Measurements from ENCODE around the gene CENPE. TPM values are rescaled to one million over a fixed set of nuclear protein-coding genes. Genes with fewer than 3 reads are reported as not detected.
"Not testable (repeated sequence)": the region's sequence is repeated elsewhere in the genome, so short reads cannot be mapped to it uniquely, and the experiment has no call there.

Gene CENPE, protein sequence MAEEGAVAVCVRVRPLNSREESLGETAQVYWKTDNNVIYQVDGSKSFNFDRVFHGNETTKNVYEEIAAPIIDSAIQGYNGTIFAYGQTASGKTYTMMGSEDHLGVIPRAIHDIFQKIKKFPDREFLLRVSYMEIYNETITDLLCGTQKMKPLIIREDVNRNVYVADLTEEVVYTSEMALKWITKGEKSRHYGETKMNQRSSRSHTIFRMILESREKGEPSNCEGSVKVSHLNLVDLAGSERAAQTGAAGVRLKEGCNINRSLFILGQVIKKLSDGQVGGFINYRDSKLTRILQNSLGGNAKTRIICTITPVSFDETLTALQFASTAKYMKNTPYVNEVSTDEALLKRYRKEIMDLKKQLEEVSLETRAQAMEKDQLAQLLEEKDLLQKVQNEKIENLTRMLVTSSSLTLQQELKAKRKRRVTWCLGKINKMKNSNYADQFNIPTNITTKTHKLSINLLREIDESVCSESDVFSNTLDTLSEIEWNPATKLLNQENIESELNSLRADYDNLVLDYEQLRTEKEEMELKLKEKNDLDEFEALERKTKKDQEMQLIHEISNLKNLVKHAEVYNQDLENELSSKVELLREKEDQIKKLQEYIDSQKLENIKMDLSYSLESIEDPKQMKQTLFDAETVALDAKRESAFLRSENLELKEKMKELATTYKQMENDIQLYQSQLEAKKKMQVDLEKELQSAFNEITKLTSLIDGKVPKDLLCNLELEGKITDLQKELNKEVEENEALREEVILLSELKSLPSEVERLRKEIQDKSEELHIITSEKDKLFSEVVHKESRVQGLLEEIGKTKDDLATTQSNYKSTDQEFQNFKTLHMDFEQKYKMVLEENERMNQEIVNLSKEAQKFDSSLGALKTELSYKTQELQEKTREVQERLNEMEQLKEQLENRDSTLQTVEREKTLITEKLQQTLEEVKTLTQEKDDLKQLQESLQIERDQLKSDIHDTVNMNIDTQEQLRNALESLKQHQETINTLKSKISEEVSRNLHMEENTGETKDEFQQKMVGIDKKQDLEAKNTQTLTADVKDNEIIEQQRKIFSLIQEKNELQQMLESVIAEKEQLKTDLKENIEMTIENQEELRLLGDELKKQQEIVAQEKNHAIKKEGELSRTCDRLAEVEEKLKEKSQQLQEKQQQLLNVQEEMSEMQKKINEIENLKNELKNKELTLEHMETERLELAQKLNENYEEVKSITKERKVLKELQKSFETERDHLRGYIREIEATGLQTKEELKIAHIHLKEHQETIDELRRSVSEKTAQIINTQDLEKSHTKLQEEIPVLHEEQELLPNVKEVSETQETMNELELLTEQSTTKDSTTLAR (N-terminal part only)
- total RNA-seq (2014; rRNA removed; shearing (Covaris generic)), result 22.8 and 38.3 TPM in 2 replicates

DNA sequence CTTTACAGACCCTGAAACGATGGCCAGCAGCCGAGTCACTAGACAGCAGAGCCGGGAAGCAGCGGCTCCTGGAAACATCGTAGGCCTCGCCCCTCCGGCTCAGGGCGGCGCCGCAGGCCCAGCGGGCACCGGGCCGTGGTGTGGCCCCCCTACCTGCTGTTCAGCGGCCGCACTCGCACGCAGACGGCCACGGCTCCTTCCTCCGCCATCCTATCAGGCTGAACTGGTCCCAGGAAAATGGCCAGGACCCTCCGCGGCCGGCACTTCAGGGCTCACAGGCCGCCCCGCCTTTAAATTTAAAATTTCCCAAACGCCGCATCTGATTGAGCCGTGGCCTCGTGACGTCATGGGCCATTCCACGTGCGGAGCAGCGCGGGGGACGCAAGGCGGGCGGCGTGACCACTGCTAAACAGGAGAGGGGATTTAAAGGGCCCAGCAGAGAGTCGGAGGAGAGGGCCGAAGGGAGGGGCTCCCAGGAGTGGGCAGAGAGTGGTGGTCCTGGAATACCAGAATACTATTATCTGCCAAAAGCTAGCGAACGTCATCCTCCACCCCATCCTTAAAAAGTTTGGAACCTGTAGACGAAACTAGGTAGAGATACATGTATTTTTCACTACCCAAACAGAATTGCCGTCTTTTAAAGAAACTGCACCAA is at the start of gene CENPE:
CENPE (minus strand) TSS at position 233 of the 655 bp plus-strand sequence; CDS start at position 209, 24 bp downstream.
- DNase-seq (ENCODE audit: low read depth), result peak; percentile 82

DNA sequence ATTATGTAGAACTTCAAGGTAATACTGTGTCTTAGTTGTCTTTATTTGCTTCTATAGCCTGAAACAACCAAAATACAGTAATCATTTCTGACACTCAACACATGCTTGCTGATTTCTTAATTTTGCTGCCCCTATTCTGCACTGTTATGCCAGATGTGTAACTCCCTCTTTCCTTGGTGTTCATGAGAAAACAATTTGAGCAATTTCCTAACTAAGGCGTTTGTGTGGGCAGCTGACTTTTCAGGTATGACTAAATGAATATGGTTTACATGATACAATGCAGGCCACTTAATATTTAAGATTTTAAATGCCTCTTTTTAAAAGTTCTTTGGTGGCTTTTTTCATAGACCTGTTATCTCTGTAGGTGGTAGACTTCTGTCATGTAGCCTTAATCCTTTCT is 46.1 kb upstream of the CENPE start:
- DNase-seq (ENCODE audit: low read depth), result no peak

DNA sequence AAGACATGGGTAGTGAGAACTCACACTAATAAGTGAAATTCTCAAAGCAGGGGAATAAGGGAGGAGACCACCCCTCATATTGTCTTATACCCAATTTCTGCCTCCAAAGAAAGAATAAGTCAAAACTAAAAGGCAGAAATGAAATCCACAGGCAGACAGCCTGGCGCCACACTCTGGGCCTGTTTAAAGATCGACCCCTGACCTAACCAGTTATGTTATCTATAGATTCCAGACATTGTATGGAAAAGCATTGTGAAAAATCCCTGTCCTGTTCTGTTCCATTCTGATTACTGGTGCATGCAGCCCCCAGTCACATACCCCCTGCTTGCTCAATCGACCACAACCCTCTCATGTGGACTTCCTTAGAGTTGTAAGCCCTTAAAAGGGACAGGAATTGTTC is 32.8 kb upstream of the CENPE start:
- DNase-seq (ENCODE audit: low read depth), result not testable (repeated sequence)

DNA sequence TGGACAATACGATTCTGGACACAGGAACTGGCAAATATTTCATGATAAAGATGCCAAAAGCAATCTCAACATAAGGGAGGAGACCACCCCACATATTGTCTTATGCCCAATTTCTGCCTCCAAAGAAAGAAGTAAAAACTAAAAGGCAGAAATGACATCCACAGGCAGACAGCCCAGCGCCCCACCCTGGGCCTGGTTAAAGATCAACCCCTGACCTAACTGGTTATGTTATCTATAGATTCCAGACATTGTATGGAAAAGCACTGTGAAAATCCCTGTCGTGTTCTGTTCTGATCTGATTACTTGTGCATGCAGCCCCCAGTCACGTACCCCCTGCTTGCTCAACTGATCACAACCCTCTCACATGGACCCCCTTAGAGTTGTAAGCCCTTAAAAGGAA is 25.4 kb upstream of the CENPE start:
- DNase-seq (ENCODE audit: low read depth), result not testable (repeated sequence)

DNA sequence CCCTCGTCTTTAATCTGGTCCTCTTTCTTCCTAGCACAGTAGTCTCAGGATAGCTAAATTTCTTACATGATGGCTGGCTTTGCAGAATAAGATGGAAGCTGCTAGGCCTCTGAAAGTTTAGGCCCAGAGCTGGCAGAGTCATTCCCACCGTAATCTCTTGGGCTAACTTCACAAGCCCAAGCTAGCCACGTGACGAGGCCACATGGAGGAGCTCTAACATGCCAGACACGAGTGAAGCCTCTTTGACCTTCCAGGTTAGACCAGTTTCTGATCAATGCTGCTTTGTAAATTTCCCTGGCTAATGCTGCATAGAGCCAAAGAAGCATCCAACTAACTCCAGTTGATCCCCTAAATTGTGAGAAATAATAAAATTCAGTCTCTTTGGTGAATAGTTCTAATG is 9.5 kb upstream of the CENPE start:
- DNase-seq (ENCODE audit: low read depth), result no peak

DNA sequence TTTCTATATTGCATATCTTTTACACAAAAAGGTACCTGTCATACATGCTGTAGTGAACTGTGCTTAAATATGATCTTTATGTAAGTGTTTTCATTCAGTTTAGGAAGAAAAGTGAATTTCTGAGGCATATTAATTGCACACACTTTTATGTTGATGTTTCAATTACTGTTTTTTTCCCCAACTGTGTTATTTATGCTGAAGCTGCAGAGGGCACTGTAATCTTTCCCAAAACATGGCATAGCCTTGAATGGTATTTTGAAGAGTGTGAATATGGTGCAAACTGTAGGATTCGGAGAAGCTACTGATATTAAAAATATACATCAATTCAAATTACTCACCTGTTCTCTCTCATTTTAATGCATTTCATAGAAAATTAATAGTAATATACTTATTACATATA is 6.0 kb upstream of the CENPE start:
- no peak for DNase-seq (ENCODE audit: low read depth)

DNA sequence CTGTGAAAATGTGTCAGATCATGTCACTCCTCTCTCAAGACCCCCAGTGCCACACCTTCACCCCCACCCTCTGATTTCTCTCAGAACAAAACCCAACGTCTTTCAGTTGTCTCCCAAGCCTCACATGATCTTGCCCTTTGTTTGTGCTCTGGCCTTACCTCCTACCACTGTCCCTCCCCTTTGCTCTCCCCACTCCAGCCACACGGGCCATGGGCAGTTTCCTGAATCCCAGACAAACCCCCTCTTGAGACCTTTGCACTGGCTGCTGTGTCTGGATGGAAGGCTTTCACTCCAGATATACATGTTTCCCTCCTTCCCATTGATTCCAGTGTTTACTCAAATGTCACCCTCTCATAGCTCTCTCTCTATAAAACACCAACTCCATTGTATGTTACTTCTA is 3.6 kb upstream of the CENPE start:
- no peak for DNase-seq (ENCODE audit: low read depth)

DNA sequence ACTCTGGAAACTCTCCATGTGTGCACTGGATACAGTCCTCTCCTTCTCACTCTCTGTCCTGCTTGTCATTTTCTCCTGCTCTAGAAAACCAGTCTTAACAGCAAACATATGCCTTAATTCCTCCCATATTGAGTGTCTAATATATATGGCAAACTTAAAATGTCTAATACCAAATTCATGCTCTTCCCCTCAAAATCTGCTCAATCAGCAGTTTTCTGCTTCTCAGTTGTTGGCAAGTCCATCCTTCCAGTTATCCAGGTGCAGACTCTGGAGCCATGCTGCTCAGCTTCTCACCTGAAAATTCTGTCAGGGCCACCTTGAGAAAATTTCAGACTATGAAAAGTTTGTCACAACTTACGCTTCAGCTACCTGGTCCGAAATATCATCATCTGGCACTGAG is 3.1 kb upstream of the CENPE start:
- no peak for DNase-seq (ENCODE audit: low read depth)

DNA sequence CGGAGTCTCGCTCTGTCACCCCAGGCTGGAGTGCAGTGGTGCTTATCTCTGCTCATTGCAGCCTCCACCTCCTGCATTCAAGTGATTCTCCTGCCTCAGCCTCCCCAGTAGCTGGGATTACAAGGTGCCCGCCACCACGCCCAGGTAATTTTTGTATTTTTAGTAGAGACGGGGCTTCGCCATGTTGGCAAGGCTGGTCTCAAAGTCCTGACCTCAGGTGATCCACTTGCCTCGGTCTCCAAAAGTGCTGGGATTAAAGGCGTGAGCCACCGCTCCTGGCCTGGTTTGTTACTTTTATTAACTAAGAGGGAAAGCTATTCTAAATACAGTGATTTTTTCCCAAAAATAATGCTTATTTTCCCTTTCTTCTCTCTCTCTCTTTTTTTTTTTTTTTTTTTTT is 866 bp upstream of the CENPE start:
- no peak for DNase-seq (ENCODE audit: low read depth)

DNA sequence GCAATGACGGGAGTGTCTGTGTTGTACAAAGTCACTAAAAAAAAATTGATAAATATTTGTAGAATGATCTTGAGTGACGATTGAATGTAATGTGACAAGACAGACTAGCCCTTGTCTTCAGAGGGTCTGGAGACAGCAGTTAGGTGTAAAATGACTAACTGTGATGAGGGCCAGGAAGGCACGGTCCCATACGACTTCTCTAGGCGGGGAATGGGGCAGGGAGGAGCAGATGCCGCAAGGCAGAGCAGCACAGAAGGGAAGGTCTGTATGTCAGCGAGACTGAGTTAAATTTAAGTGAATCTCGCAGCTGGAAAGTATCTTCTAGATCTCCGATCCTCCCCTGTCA is 405 bp downstream of the CENPE start:
- no peak for DNase-seq (ENCODE audit: low read depth)

DNA sequence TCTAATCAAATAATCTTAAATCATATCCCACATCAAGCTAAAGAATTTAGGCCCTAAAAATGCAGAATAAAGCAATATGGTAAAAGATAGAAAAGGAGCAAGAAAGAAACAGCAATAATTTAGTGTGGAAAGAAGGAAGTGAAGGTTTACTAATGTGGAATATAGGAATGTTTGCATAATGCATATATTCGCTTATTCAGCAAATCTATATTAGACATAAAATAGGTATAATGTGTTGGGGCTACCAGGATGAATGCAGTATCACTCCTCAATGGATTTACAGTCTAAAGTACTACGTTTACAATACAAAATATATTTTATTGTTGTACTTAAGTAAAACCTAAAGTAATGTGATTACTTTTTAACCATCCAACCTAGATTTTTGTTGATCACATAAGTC is 4.7 kb downstream of the CENPE start:
- DNase-seq (ENCODE audit: low read depth), result no peak

DNA sequence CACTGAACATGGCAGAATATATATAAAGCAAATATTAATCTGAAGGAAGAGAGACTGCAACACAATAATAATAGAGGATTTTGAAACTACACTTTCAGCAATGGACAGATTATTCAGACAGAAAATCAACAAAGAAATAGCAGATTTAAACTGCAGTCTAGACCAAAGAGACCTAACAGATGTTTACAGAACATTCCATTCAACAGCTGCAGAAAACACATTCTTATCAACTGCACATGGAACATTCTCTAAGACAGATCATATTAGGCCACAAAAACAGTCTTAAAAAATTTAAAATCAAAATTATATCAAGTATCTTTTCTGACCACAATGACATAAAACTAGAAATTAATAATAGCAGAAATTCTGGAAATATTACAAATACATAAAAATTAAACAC is 27.1 kb downstream of the CENPE start:
- no peak for DNase-seq (ENCODE audit: low read depth)

DNA sequence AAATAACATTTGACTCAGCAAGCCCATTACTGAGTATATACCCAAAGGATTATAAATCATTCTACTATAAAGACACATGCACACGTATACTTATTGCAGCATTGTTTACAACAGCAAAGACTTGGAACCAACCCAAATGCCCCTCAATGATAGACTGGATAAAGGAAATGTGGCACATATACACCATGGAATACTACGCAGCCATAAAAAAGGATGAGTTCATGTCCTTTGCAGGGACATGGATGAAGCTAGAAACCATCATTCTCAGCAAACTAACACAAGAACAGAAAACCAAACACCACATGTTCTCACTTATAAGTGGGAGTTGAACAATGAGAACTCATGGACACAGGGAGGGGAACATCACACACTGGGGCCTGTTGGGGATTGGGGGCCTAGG is 28.4 kb downstream of the CENPE start:
- not testable (repeated sequence) for DNase-seq (ENCODE audit: low read depth)

DNA sequence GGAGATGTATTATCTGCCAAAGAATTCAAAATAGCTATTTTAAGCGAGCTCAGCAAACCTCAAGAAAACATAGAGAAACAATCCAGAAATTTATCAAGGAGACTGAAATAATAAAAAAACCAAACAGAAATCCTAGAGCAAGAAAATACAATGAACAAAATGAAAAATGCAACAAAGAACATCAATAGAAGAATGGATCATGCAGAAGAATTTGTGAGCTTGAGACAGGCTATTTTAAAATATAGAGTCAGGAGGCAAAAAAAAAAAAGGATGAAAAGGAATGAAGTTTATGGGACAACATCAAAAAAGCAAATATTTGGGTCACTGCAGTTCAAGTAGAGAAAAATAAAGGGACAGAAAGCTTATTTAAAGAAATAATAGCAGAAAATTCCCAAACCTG is 29.1 kb downstream of the CENPE start:
- no peak for DNase-seq (ENCODE audit: low read depth)

DNA sequence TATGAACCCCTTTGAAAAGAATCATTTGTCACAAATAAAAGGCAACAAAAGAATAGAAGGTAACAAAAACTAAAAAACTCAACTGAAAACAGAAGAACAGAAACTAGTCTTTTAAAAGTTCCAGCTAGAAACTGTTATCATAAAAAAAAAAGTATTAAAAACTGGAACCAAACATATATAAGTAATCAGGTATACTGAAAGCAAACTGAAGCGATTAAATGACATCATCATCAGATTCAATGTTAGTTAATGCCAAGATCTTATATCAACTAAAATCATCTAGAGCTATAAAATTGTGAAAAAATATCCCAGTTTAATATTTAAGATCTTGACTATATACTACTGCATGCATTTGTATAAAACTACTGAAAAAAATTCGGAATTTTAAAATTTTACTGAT is 36.0 kb downstream of the CENPE start:
- DNase-seq (ENCODE audit: low read depth), result no peak

DNA sequence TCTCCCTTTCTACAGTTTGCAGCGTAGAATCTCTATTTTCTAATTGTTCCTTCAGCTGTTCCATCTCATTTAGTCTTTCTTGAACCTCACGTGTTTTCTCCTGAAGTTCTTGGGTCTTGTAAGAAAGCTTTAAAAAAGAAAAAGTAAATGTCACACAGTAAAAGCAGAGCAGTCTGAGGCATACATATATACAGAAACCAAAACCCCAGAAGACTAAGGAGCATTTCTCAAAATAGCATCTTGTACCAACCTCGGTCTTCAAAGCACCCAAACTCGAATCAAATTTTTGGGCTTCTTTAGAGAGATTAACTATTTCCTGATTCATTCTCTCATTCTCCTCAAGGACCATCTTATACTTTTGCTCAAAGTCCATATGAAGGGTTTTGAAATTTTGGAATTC is 39.4 kb downstream of the CENPE start:
- no peak for DNase-seq (ENCODE audit: low read depth)

DNA sequence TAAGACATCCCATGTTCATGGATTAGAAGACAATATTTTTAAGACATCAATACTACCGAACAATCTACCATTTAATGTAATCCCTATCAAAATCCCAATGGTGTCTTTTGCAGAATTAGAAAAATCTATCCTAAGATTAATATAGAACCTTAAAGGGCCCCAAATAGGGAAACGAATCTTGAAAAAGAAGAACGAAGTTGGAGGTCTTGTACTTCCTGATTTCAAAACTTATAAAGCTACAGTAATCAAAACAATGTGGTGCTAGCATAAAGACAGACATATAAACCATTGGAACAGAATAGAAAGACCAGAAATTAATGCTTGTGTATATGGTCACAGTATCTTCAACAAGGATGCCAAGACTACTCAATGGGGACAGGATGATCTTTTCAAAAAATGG is 42.0 kb downstream of the CENPE start:
- DNase-seq (ENCODE audit: low read depth), result no peak

DNA sequence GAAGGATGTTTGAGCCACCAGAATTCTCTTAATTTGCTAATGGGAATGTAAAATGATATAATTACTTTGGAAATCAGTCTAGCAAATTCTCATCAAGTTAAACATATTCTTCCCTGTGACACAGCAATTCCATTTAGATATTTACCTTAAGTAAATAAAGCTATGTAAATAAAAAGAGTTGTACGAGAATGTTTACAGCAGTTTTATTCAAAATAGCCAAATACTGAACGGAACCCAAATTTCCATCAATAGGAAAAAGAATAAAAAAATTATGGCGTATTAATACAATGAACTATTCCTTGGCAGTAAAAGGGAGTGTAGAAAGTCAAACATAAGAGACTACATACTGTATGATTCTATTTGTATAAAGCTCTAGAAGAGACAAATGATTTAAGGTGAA is 45.8 kb downstream of the CENPE start:
- no peak for DNase-seq (ENCODE audit: low read depth)

DNA sequence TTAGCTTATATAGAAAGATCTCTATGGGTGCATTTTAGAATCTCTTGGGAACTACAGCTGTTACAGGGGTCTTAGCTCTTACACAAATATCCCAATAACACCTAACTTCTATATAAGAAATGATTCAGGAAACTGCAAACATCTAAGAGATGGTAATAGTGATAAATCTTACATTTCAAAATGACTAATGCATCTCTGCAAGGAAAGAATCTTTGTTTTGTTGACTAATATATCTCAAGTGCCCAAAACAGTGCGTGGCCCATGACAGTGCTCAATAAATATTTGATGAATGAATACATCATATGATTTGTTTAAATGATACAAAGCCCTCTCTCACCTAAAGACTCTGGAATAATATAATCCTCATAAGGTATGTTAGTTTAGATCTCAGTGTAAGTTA is 47.5 kb downstream of the CENPE start:
- no peak for DNase-seq (ENCODE audit: low read depth)

DNA sequence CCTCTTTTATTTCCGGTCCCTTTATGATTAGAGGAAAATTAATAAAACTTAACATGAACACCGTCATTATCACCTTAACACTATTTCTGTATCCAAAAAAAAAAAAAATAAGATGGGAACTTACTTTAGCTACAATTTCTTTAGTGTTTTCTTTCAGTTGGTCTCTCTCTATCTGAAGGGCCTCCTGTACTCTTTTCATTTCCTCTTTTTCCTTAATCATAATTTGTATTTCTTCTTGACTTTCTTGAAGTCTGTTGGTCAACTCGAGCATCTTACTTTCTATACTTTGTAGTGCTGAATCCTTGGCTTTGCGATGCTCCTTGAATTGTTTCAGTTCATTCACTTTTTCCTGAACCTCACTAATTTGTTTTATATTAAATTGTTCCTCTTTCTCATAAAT is 53.2 kb downstream of the CENPE start:
- no peak for DNase-seq (ENCODE audit: low read depth)

DNA sequence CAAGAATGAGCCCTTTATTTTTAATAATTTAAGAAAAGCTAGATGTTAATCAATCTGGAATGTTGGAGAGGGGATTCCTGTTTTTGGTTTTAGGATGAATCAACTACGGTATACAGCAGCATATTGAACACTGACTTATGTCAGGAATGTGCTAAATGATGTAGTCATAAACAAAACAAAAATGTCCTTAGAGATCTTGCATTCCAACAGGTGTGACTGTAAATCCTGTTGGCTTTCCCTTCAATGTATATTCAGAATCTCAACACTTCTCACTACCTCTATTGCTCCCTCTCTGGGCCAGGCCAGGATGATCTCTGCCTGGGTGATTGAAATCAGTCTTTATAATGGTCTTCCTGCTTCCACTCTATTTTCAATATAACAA is 60.7 kb downstream of the CENPE start:
- peak; percentile 0 for DNase-seq (ENCODE audit: low read depth)

Measured in Daoy (cell line).